Stimulated activated CD4-positive, alpha-beta T cell treated with anti-CD3 and anti-CD28 coated beads, Interleukin-15, amount 100 ng/mL, for 1 hour (primary cell): Measurements from ENCODE around the gene SLC9A5.

ENCODE experiments used
- DNase-seq, 2 donors: peaks; one replicate each; pipeline ENCODE4 v3.0.0-alpha.2; 2020; ENCODE audit warnings: low read depth in 1 of 2, low spot score in 1 of 2

Gene SLC9A5

DNA sequence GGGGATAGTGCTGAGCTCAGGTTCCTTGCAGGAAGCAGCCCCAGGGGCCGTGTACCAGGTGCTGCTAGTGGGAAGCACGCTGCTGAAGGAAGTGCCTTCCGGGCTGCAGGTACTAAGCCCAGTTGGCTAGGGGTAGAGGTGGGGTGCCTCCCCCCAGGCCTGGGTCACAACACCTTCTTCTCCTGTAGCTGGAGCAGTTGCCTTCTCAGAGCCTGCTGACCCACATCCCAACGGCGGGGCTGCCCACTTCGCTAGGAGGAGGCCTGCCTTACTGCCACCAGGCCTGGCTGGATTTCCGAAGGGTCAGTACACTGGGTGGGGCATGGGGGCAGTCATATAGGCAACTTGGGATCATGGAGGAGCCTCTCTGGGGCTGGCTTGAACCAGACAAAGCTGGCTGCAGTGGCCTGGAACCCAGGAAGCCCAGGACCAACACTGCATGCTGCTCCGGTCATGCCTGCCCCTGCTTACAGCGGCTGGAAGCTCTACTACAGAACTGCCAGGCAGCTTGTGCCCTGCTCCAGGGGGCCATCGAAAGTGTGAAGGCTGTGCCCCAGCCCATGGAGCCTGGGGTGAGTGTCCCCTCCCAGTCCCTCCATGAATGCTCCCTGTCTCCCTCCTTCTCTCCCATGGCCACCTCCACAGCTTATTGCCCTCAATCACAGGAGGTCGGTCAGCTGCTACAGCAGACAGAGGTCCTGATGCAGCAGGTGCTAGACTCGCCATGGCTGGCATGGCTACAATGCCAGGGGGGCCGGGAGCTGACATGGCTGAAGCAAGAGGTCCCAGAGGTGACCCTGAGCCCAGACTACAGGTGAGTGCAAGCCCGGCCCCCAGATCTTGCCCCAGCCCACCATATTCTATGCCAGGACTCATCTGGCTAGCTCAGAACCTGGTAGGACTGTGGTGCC, 33.0 kb downstream of the SLC9A5 start:
- no peak for DNase-seq

DNA sequence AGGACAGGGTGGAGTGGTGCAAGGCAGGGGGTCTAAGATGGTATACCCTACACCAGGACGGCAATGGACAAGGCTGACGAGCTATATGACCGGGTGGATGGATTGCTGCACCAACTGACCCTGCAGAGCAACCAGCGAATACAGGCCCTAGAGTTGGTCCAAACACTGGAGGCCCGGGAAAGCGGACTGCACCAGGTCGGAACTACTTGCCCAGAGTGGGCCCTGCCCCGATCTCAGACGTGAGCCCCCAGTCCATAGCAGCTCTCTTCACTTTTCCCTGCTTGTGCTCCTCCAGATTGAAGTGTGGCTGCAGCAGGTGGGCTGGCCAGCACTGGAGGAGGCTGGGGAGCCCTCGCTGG, 33.6 kb downstream of the SLC9A5 start:
- no peak for DNase-seq

DNA sequence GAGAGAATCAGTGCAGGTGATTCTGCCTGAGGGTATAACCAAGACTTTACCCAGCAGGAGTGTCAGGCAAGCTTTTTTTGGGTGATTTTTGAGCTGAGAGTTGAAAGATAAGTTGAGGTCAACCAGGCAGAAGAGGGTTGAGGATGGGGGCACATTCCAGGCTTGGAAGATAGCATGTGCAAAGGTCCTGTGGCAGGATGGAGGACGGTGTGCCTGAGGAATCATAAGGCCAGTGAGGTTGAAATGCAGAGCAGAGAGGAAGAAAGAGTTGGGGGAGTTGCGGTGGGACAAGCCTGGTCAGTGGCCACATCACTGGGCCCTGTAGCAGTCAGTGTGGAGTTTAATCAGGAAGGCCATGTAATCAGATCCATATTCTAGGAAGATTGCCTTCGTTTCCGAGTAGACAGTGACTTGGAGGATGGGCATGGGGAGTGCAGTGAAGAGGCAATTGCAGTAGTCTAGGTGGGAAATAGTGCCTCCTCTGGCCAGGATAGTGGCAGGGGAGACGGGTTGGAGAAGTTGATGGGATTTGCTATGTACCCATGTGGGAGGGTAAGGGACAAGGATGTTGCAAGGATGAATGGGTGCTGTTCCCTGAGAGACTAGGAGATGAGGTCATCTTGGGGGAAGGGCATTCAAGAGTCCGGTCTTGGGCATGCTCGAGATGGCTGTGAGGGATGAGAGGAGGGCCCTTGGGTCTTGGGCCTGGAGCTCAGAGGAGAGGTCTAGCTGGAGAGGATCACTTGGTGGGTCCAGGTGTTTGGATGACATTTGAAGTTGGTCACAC, 34.5 kb downstream of the SLC9A5 start:
- no peak for DNase-seq

DNA sequence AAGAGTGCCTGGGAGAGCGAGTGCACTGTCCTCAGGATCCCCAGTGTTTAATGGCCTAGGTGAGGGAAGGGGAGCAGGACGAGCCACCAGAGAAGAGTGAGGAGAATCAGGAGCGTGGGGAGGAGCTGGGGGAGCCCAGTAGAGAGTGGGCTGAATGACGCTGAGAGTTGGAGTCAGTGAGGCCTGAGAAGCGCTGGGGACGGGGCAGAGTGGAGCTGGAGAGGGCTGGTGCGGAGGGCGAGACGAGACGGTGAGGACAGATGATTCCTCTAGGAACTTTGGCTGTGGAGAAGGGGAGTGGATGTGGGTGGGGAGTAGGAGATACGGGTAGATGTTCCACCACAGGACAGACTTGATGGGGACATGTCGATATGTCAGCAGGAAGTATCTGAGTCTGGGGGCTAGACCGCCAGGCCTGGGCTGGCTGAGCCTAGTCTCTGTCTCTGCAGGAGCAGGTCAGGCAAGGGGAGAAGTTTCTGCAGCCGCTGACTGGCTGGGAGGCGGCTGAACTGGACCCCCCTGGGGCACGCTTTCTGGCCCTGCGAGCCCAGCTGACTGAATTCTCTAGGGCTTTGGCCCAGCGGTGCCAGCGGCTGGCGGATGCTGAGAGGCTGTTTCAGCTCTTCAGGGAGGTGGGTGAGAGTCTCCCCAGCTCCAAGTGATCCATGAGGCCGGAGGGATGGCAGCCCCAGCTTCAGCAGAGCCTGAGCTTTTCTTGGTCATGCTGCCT, 35.2 kb downstream of the SLC9A5 start:
- DNase-seq, result no peak

DNA sequence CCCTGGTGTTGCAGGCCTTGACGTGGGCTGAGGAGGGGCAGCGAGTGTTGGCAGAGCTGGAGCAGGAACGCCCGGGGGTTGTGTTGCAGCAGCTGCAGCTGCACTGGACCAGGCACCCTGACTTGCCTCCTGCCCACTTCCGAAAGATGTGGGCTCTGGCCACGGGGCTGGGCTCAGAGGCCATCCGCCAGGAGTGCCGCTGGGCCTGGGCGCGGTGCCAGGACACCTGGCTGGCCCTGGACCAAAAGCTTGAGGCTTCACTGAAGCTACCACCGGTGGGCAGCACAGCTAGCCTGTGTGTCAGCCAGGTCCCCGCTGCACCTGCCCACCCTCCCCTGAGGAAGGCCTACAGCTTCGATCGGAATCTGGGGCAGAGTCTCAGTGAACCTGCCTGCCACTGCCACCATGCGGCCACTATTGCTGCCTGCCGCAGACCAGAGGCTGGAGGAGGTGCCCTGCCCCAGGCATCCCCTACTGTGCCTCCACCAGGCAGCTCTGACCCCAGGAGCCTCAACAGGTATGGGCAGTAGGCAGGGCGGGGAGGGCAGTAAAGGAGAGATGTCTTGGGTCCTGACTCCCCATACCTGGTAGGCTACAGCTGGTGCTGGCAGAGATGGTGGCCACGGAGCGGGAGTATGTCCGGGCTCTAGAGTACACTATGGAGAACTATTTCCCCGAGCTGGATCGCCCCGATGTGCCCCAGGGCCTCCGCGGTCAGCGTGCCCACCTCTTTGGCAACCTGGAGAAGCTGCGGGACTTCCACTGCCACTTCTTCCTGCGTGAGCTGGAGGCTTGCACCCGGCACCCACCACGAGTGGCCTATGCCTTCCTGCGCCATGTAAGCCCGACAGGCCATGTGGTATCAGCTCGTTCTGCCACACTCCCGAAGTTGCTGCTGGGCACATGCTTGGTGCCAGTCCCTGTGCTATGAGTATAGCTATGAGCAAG, 36.2 kb downstream of the SLC9A5 start:
- no peak for DNase-seq

DNA sequence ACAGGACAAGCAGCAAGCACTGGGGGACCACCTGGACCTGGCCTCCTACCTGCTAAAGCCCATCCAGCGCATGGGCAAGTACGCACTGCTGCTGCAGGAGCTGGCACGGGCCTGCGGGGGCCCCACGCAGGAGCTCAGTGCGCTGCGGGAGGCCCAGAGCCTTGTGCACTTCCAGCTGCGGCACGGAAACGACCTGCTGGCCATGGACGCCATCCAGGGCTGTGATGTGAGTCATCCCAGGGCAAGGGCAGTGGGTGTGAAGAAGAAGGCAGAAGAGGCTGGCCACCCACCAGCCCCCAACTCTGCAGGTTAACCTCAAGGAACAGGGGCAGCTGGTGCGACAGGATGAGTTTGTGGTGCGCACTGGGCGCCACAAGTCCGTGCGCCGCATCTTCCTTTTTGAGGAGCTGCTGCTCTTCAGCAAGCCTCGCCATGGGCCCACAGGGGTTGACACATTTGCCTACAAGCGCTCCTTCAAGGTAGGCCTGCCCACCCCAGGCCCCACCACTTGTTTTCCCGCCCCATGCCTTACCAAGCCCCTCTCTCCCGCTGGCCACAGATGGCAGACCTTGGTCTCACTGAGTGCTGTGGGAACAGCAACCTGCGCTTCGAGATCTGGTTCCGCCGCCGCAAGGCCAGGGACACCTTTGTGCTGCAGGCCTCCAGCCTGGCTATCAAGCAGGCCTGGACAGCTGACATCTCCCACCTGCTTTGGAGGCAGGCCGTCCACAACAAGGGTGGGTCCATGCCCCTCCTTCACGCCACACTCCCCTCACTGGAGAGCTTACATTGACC, 37.9 kb downstream of the SLC9A5 start:
- no peak for DNase-seq

DNA sequence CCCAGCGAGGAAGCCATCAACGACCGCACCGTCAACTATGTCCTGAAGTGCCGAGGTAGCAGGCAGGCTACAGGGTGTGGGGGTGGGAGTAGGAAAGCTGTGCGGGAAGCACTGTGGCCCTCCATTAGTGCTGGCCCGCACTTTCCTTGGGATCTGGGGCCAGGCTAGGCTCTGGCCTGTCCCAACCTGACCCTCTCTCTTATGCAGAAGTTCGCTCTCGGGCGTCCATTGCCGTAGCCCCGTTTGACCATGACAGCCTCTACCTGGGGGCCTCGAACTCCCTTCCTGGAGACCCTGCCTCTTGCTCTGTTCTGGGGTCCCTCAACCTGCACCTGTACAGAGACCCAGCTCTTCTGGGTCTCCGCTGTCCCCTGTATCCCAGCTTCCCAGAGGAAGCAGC, 39.2 kb downstream of the SLC9A5 start:
- DNase-seq, result no peak

DNA sequence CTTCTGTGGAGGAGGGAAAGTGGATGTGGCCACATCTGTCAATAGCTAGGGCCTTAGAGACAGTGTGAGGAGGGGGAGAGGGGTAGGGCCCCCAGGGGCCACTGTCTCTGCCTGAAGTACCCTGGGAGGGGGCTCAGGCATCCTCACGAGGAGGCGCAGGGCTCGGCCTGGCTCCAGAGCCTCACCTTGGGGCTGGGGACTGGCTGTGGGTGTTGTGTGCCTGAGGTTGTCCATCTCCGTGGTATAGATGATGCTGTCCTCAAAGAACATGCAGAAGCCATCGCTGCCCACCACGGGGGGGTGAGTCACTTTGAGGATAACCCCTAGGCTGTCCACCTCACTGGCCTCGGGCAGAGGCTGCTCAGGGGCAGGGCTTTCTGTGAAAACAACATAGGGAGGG, 42.7 kb downstream of the SLC9A5 start:
- DNase-seq, result no peak

DNA sequence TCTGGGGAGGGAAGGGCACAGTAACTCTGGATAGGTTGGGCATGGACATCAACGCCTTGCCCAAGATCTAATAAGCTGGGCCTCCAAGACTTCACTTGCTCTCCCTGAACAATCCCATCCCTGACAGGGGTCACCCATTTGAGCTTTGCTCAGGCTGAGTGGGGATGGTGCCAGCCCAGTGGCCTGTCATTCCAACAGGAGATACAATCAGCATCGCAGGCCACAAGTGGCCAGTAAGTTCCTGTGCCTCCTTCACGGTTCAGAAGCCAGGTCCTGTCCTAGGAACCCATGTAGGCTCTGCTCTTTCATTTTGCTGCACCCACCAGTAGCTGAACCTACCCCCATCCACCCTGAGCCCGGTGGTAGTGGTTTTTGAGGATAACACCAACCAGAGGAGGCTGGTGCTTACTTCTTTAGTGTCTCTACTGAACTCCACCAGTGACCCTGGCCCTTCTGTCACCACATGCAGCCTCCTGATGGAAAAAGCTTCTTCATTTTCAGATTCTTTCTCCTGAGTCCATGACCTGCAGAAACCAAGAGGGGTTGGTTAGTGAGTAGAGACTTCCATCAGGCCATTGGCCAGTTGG, 45.5 kb downstream of the SLC9A5 start:
- no peak for DNase-seq

DNA sequence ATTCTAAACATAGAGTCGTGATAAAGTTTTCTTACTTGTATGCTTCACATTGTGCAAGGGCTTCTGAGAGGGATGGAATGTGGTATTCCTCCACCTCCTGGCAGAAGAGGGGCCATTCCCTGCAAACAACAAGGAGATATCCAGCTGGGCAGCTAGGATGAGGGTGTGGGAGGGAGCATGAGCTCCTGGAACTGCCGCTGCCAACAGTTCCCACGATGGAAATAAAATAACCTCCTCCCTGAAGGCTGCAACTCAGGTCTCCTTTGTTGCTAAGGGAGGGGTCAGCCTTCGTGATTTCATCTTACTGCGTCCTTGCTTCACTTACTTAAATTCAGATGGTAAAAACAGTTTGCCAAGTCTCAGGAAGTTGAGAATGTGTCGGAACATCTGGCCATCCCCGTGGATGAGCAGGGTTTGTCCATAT, 46.2 kb downstream of the SLC9A5 start:
- no peak for DNase-seq

DNA sequence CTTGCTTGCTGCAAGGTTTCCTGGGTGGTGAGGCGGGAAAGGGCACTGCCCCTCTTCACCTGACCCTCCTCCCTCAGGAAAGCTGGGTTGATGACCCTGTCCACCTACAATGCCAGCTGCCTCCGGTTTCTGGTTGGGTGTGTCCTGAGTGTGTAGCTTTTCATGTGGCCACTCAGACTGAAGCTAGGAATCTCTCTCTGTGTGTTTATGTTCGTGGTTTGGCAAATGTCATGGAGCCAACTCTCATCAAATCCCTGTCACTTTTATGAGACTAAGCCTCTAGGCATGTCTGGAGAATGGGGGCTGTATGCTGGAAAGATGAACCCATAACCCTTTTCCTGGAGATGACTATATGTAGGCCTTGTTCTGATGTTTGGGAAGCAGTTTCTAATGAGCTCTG, 47.6 kb downstream of the SLC9A5 start:
- DNase-seq, result no peak

DNA sequence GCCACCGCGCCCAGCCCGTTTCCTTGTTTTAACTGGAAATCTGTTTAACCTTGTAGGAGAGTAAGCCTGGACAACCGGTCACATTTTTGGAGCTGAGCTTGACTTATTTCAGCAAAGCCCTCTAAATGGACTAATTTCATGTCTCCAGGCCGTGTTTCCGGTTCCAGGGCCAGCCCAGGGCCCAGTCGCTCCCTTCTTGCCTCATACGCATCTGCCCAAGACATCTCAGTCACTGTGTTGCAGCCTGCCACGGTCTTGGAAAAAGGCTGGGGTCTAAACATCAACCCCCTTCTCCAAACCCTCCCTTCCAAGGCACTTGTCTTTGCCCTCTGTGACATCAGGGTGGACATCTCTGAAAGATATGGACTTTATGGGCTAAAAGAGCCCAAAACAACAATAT, 49.5 kb downstream of the SLC9A5 start:
- DNase-seq, result no peak

DNA sequence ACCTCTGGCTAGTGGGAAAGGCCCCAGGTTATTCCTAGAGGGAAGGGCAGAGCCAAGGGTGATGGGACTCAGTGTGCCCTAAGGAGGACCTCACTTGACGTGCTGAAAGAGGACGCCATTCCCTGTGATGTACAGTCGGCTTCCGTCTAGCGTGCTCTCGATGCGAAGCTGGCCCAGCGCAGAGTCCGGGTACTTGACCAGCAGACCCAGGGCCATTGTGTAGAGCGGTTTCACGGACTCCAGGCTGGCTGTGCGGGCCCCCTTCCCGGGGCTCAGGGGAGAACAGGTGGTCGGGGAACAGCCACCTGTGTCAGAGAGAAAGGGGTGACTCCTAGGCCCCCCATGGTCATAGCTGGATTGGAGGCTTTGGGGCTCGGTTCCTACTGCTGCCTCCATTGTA, 50.5 kb downstream of the SLC9A5 start:
- DNase-seq, result no peak

DNA sequence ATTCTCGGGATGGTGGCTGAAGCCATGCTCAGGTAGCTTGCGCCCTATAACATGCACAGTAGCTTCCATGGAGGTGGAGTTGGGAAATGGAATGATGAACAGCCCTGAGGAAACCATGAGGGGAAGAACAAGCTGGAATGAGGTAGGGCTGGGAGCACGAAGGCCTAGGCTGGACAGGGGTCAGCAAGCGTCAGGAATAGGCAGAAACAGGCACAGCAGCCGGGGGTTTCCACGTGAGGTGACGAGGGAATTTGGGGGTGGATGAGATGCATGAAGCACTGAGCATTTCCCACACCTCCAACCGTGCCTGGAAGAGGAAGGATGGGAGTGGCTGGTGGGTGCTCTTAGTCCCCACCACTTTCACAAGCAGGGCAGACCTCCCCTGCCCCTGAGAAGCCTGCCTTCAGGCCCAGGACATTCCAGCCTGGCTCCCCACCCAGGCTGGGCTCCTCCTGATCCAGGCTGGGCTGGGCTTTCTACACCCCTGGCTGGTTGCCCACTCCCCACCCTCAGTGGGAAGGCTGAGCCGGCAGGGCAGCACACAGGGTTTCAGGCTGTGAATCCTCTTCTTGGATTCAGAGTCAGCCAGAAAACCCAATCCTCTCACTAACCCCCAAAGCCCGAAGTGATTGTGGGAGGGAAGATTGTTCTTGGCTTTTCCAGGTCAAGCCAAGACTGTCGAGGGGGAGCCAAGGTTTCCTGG, 52.5 kb downstream of the SLC9A5 start:
- DNase-seq, result no peak

DNA sequence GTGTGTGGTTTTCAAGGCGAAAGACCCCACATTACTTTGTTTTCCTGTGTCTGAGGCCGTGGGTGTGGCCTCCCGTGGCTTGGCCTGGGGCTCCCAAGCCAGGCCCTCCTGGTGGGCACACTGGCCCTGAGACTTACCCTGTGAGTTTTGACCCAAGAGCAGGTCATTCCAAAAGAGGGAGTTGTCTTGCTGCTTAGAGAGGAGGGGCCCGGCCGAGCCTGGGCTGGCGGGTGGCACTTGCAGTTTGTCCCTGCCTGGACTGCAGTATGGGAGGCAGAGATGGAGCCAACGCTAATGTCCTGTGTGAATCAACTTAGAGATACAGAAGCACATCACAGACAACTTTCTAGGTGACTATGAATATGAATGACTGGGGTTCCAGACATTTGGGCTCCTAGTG, 53.3 kb downstream of the SLC9A5 start:
- DNase-seq, result no peak

DNA sequence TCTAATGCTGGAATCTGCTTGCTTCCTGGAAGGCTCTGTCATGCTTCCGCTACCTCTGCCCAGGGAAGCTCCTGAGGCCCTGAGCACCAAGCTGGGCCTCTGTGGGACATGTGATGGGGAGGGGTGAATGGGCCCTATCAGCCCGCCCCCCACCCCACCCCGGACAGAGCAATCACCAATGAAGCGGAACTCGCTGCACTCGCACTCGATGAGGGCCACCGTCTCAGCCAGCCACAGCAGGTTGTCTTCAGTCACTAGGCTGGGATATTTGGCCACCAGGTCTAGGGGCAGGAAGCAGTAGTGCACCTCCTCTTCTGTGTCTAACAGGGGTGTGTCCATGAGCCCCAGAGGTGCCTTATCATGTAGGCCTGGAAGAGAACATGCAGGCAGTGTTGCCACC, 54.2 kb downstream of the SLC9A5 start:
- no peak for DNase-seq

DNA sequence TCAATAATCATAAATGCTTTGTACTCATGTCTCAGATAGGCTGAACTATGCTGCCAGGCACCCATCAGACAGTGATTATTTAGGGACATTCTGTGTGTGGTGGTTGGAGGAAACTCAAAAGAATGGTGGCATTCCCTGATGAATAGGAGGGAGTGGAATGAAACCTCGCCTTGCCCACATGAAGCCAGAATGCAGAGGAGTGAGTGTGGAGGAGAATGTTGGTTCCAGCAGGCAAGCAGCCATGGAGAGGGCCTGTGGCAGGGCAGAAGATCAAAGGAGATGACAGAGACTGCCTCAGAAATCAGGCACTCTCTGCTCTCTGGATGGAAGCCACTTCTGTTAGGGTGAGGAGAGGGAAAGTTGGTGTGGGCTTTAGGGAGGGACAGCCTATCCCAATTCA, 55.2 kb downstream of the SLC9A5 start:
- no peak for DNase-seq

DNA sequence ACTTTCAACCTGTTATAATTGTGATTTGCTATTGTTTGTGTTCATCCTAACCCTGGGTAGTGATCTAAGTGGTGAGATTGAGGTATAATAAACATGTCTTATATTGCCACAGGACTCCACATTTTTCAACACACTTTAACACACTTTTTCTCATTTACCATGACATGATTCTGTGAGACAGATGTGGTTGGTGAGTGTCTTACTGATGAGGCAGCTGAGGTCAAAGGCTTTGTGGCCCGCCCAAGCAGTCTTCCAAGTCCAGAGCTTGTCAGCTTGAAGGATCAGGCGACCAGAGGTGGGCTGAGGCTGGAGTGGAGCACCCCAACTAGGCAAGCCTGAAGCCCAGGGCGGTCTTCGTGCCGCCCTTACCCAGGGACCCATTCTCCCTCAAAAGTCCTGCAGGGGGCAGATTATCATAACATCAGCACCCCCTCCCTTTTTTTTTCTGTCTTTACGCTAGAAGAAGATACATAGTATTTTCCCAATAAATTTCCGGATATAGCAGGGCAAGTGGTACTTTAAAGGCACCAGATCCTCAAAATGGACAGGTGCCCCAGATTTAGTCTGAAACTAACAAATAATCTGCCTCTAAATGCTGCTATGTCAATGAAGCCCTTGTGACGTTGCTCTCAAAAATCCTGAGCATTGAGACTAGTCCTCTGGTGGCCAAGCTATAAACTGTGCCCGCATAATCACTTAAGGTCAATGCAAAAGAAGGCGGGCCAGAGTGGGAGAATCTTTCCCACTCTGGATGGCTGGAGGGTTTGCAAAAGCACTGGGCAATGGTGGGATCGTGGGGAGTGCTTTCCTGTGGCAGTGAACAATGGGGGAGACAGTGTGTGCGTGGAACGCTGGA, 56.7 kb downstream of the SLC9A5 start:
- DNase-seq, result no peak
